Activated T-cell treated with anti-CD3 and anti-CD28 coated beads for 48 hours (primary cell): ENCODE results near the gene PLCH2.

Experiments used
- DNase-seq: peaks from one replicate; pipeline ENCODE4 v3.0.0-alpha.2; 2020; ENCODE audit warnings: low read depth

The PLCH2 gene

GRCh38 chr1:2515763-2516080 is 39.6 kb downstream of the PLCH2 start:
- no peak for DNase-seq

GRCh38 chr1:2516124-2516523 is 40.0 kb downstream of the PLCH2 start:
- DNase-seq, result no peak

DNA sequence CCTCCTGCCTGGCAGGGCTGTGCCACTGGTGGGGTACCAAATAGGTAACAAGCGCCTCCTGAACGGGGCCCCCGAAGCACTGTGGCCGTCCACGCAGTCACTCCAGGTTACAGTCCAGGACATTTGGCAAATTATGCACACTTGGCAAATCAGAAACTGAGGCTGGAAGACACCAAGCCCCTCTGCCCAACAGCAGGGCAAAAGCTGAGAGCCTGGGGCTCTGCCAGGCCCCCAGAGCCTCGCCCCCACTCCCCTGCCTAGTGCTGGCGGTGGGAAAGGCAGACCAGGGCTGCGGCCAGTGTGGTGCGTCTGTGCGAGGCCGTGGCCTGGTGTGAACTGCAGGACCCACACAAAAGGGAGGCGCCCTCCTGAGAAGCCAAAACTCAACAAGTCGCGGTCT is 40.9 kb downstream of the PLCH2 start:
- DNase-seq, result no peak

DNA sequence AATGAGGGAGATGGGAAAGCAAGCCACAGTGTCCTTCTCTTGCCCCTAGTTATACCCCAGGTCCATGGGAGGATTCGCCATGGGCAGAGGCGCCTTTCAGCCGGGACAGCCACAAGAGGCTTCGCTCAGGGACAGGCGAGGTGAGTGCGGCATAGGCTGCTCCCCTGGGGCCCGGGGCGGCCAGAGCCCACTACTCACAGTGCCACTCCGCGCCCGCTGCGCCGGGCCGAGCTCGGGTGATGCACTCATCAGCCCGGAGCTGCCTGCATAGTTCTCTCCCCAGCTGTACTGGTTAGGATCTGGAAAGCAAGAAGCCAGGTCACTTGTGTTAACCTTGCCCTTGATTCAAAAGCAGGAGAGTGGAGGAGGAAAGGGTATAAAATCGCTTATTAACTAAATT is 41.9 kb downstream of the PLCH2 start:
- no peak for DNase-seq

GRCh38 chr1:2518528-2518927 is 42.4 kb downstream of the PLCH2 start:
- no peak for DNase-seq

- DNase-seq, result no peak
Observed at GRCh38 chr1:2519029-2519685, 43.1 kb downstream of the PLCH2 start.

- no peak for DNase-seq
Observed at GRCh38 chr1:2519729-2520128, 43.6 kb downstream of the PLCH2 start.

GRCh38 chr1:2520206-2520605 is 44.1 kb downstream of the PLCH2 start:
- DNase-seq, result no peak

GRCh38 chr1:2520806-2521205 is 44.7 kb downstream of the PLCH2 start:
- DNase-seq, result no peak

DNA sequence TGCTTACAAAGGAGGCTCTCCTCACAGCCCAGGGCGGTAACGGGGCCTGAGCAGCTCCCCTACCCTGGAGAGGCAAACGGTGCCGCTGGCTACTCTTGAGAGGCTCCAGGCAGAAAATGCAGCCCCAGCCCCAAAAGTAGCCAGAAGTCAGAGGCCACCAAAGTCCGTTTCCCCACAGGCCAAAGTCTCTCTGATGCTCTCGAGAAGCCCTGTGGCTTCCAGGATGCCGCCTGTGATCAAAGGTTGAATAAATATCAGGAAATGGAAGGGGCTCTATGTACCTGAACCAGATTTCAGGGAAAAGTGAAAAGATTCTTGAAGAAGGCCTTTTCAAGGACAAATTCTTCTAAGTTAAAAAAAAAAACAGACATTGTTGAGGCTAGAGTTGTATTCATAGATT is 46.1 kb downstream of the PLCH2 start:
- no peak for DNase-seq

DNA sequence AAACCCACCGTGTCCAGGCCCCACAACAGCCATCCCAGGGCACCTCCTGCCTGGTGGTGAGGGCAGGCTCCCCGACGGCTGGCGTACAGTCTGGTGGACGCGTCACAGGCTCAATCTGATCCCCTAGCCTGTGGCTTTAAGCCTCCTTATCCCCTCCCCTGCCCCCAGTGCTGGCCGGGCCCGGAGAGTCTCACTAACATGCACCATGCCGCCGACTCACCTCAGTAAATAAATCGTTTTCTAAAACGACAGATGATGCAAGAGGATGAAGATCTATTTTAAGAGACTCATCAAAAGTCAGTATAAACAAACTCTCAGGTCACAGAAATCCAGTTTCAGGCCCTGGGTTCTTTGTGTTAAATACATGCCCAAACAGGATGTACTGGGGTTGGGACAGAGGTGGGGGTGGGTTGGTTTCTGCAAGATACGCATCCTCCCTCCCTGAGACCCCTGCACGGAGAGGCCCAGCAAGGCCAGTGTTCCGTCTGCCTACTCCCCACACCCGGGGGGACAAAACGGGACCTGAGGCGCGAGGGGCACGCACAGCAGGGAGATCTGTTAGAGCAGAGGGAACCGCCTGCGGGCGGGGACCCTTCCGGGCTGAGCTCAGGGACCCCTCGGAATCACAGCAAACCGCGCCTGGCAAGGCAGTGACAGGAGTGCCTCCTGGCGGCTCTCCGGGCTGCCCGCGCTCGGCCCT is 47.3 kb downstream of the PLCH2 start:
- DNase-seq, result no peak

GRCh38 chr1:2523891-2524609 is 48.0 kb downstream of the PLCH2 start:
- no peak for DNase-seq

DNA sequence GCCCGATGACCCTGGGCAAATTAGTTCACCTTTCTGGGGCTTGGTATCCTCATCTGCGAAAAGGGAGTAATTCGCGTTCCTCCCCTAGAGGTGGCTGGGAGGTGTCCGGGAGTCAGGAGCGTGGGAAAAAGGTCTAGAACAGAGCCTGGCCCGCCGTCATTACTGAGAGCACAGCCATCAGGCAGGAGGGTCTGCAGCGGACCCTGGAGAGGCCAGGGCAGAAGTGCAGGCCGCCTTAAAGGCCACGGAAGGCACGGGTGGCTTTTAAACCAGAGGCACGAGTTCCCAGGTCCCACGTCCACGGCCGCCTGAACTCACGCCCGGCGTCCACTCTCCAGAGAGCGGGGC is 49.5 kb downstream of the PLCH2 start:
- no peak for DNase-seq

GRCh38 chr1:2525920-2526823 is 50.1 kb downstream of the PLCH2 start, which contains the start of gene PANK4:
Gene PANK4, minus strand, starts transcription at chr1:2526596. Its CDS starts 9 bp downstream, at chr1:2526587.
- peak; percentile 88 for DNase-seq

GRCh38 chr1:2526824-2527555 is 50.9 kb downstream of the PLCH2 start:
- DNase-seq, result peak; percentile 67

GRCh38 chr1:2527556-2527860 is 51.4 kb downstream of the PLCH2 start:
- DNase-seq, result no peak

- DNase-seq, result no peak
Observed at GRCh38 chr1:2528016-2528415, 51.9 kb downstream of the PLCH2 start.

- DNase-seq, result no peak
Observed at GRCh38 chr1:2528611-2528965, 52.5 kb downstream of the PLCH2 start.

DNA sequence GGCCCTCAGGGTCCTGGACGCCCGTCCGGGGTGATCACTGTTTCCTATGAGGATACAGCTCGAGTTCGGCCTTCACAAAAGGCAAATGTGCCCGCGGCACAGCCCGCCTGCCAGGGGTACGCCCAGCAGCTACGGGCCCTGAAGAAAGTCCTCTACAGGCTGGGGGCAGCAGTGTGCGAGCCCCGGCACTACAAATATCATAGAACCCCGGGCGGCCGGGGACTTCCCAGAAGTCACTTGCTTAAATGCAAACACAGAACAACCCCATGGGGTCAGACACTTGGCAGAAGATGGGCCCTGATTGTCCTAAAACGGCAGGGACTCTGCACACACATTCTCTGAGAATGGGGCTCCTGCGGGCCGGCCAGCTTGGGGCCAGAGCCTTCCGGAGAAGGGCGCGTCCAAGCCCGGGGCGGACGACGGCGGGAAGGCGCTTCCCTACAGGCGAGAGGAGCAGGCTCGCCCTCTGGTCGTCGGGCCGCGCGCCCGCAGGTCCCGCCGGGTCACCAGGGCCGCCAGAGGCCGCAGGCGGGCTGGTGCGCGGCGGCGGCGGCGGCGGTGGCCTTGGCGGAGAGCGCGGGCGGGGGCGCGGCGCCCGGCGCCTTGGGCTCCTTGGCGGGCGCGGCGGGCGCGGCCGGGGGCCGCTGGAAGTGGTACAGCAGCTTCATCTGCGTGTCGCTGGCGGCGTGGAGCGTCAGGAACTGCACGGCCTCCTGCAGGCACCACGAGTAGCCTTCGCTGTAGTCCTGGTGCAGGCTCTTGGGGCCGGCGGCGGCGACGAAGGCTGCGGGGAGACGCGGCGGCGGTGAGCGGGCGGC is 53.1 kb downstream of the PLCH2 start:
- DNase-seq, result no peak

GRCh38 chr1:2529784-2530512 is 53.9 kb downstream of the PLCH2 start, which contains the start of gene HES5:
Gene HES5, minus strand, starts transcription at chr1:2530263. Its CDS starts 99 bp downstream, at chr1:2530164.
- no peak for DNase-seq
